ENCODE results near the gene CDKL4.
"Not testable (repeated sequence)": the region's sequence is repeated elsewhere in the genome, so short reads cannot be mapped to it uniquely, and the experiment has no call there.

CDKL4 gene

GRCh38 chr2:39158351-39158750, 85.4 kb downstream of the CDKL4 start (continued):
- TF ChIP-seq, protein P1, sequence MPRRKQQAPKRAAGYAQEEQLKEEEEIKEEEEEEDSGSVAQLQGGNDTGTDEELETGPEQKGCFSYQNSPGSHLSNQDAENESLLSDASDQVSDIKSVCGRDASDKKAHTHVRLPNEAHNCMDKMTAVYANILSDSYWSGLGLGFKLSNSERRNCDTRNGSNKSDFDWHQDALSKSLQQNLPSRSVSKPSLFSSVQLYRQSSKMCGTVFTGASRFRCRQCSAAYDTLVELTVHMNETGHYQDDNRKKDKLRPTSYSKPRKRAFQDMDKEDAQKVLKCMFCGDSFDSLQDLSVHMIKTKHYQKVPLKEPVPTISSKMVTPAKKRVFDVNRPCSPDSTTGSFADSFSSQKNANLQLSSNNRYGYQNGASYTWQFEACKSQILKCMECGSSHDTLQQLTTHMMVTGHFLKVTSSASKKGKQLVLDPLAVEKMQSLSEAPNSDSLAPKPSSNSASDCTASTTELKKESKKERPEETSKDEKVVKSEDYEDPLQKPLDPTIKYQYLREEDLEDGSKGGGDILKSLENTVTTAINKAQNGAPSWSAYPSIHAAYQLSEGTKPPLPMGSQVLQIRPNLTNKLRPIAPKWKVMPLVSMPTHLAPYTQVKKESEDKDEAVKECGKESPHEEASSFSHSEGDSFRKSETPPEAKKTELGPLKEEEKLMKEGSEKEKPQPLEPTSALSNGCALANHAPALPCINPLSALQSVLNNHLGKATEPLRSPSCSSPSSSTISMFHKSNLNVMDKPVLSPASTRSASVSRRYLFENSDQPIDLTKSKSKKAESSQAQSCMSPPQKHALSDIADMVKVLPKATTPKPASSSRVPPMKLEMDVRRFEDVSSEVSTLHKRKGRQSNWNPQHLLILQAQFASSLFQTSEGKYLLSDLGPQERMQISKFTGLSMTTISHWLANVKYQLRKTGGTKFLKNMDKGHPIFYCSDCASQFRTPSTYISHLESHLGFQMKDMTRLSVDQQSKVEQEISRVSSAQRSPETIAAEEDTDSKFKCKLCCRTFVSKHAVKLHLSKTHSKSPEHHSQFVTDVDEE (CRISPR knock-in tag; IDR thresholded peaks at IDR 0.05), result no peak
- no peak for TF ChIP-seq OSR1 (CRISPR knock-in tag; IDR thresholded peaks at IDR 0.05)
- TF ChIP-seq ZFP30 (CRISPR knock-in tag; IDR thresholded peaks at IDR 0.05), result no peak
- TF ChIP-seq ZNF70 (CRISPR knock-in tag; IDR thresholded peaks at IDR 0.05), result no peak

DNA sequence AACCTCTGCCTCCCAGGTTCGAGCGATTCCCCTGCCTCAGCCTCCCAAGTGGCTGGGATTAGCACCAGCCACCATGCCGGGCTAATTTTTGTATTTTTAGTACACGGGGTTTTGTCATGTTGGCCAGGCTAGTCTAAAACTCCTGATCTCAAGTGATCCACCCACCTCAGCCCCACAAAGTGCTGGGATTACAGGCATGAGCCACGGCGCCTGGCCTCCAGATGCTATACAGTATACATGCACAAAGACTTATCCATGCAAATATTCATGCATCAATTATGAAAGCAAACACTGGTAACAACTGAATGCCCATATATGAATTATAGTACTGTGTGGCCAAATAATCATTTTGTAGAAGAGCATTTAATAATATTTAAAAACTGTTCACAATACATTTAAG, 86.9 kb downstream of the CDKL4 start:
- ATAC-seq, result no peak
- no peak for TF ChIP-seq CSRNP3 (CRISPR knock-in tag; IDR thresholded peaks at IDR 0.05)
- peak; percentile 33; the same call in 1 of the 2 replicates for TF ChIP-seq TCF4 (CRISPR knock-in tag; IDR thresholded peaks at IDR 0.05; ENCODE audit: borderline replicate concordance)
- no peak for TF ChIP-seq OSR1 (CRISPR knock-in tag; IDR thresholded peaks at IDR 0.05)
- no peak for TF ChIP-seq CSDC2 (CRISPR knock-in tag; IDR thresholded peaks at IDR 0.05)
- TF ChIP-seq, protein P2, sequence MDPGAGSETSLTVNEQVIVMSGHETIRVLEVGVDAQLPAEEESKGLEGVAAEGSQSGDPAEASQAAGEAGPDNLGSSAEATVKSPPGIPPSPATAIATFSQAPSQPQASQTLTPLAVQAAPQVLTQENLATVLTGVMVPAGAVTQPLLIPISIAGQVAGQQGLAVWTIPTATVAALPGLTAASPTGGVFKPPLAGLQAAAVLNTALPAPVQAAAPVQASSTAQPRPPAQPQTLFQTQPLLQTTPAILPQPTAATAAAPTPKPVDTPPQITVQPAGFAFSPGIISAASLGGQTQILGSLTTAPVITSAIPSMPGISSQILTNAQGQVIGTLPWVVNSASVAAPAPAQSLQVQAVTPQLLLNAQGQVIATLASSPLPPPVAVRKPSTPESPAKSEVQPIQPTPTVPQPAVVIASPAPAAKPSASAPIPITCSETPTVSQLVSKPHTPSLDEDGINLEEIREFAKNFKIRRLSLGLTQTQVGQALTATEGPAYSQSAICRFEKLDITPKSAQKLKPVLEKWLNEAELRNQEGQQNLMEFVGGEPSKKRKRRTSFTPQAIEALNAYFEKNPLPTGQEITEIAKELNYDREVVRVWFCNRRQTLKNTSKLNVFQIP (CRISPR knock-in tag; IDR thresholded peaks at IDR 0.05; ENCODE audit: borderline replicate concordance, low read depth), result no peak

DNA sequence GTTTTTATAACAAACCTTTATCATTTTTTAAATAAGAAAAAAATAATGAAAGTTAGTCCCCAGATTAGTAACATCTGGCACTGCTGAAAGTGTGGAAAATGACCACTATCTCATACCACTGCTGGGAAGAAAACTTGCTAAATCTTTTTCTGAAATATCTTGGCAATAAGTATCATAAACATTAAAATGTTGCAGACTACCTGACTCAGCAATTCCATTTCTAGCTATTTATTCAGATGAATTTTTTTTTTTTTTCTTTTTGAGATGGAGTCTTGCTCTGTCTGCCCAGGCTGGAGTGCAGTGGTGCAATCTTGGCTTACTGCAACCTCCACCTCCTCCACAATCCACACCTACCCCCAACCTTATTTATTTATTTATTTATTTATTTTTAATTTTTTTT, 87.7 kb downstream of the CDKL4 start:
- TF ChIP-seq ZFP3 (CRISPR knock-in tag; IDR thresholded peaks at IDR 0.05) (no peak), OSR1 (CRISPR knock-in tag; IDR thresholded peaks at IDR 0.05) (no peak), ISL1 (CRISPR knock-in tag; IDR thresholded peaks at IDR 0.05) (no peak), TCF4 (CRISPR knock-in tag; IDR thresholded peaks at IDR 0.05; ENCODE audit: borderline replicate concordance) (no peak), GLIS3 (CRISPR knock-in tag; IDR thresholded peaks at IDR 0.05) (no peak), ARNTL (CRISPR knock-in tag; IDR thresholded peaks at IDR 0.05; ENCODE audit: borderline replicate concordance, low read depth) (no peak), CSDC2 (CRISPR knock-in tag; IDR thresholded peaks at IDR 0.05) (no peak), ZNF70 (CRISPR knock-in tag; IDR thresholded peaks at IDR 0.05) (no peak), PATZ1 (CRISPR knock-in tag; IDR thresholded peaks at IDR 0.05; ENCODE audit: borderline replicate concordance) (no peak), ZFP30 (CRISPR knock-in tag; IDR thresholded peaks at IDR 0.05) (no peak), CSRNP3 (CRISPR knock-in tag; IDR thresholded peaks at IDR 0.05) (no peak), ESRRG (CRISPR knock-in tag; IDR thresholded peaks at IDR 0.05) (no peak), RARB (CRISPR knock-in tag; IDR thresholded peaks at IDR 0.05) (no peak), SNAI2 (CRISPR knock-in tag; IDR thresholded peaks at IDR 0.05) (no peak), ZC3H10 (CRISPR knock-in tag; IDR thresholded peaks at IDR 0.05) (no peak), ZNF8 (CRISPR knock-in tag; IDR thresholded peaks at IDR 0.05) (no peak)
- TF ChIP-seq, protein P3, sequence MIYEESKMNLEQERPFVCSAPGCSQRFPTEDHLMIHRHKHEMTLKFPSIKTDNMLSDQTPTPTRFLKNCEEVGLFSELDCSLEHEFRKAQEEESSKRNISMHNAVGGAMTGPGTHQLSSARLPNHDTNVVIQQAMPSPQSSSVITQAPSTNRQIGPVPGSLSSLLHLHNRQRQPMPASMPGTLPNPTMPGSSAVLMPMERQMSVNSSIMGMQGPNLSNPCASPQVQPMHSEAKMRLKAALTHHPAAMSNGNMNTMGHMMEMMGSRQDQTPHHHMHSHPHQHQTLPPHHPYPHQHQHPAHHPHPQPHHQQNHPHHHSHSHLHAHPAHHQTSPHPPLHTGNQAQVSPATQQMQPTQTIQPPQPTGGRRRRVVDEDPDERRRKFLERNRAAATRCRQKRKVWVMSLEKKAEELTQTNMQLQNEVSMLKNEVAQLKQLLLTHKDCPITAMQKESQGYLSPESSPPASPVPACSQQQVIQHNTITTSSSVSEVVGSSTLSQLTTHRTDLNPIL (CRISPR knock-in tag; IDR thresholded peaks at IDR 0.05; ENCODE audit: low read depth), result no peak
- ATAC-seq, result no peak

DNA sequence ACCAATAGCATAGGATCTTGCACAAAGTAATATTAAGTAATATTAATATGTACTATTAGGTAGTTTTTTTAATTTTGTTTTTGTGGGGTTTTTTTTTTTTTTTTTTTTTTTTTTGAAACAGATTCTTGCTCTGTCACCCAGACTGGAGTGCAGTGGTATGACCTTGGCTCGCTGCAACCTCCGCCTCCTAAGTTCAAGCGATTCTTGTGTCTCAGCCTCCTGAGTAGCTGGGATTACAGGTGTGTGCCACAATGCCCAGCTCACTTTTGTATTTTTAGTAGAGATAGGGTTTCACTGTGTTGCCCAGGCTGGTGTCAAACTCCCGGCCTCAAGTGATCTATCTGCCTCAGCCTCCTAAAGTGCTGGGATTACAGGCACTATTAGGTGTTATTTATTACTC, 88.2 kb downstream of the CDKL4 start:
- ATAC-seq, result not testable (repeated sequence)

Data from SK-N-SH treated with all-trans-retinoic acid at 6 μM for 48 hours (cell line).